Urinary bladder (tissue), 4 donors: ENCODE data around the gene C1QC. TPM values are rescaled to one million over a fixed set of nuclear protein-coding genes. Genes with fewer than 3 reads are reported as not detected.

ENCODE experiments used
- DNase-seq: peaks from one replicate; pipeline ENCODE4 v3.0.0-alpha.2; 2015; ENCODE audit errors: extremely low spot score
- H3K27ac ChIP-seq: one replicate; pipeline ENCODE4 v1.5.1; 2013; ENCODE audit warnings: low read depth, mild to moderate bottlenecking, moderate library complexity
- H3K36me3 ChIP-seq: one replicate; pipeline ENCODE4 v1.6.1; 2013; ENCODE audit warnings: mild to moderate bottlenecking, moderate library complexity; ENCODE audit not compliant: insufficient read depth
- H3K4me1 ChIP-seq: one replicate; pipeline ENCODE4 v1.6.1; 2013; ENCODE audit warnings: mild to moderate bottlenecking, moderate library complexity; ENCODE audit not compliant: insufficient read depth
- H3K4me3 ChIP-seq: one replicate; pipeline ENCODE4 v1.5.1; 2013; ENCODE audit warnings: low read depth, low read length
- WGBS: extraction: QIAGEN DNeasy Blood & Tissue Kit; methylation state at CpG from one replicate; pipeline ENCODE4 v1.1.7; 2013; 5-methylcytosine and 5-hydroxymethylcytosine counted together
- polyA plus RNA-seq: library from polyadenylated mRNA; stranded (reverse); fragments of 200-250 nt; gene quantifications from one replicate; pipeline ENCODE4 v1.2.3, GENCODE V29; 2013
- total RNA-seq: library from RNA; depleted of rRNA; stranded (reverse); fragments of >200 nt; gene quantifications from one replicate; pipeline ENCODE4 v1.2.3, GENCODE V29; 2014
- donor health status: healthy with polysubstance abuse.
- donor health status: healthy.

Gene C1QC
- total and polyA plus RNA-seq, 2 donors, result 25.4 to 268 TPM

DNA sequence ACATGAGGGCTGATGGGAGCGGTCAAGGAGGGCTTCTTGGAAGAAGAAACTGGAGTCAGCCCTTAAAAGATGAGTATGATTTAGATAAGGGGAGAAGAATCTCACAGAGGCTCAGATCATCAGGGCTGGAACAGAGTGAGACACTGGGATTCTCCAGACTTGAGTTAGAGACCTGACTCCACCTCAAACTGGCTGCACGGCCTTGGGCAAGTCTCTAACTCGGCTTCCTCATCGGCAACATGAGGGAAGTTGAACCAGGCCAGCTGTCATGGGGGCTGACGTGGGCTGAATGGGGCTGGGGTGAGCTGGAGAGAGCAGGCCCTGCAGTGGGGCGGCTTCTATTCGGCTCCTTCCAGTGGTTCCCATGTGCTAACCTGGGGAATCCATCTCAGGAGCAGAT is 2.5 kb downstream of the C1QC start:
- H3K4me1 ChIP-seq, result no peaks in the 10 kb centered on the region
- H3K36me3 ChIP-seq, result no peaks in the 10 kb centered on the region
- DNase-seq, result no peak
- no peak overlapping the region for H3K4me3 ChIP-seq
- H3K27ac ChIP-seq, result no peak overlapping the region
- 63% methylated on average over 7 of the region's 7 CpGs for WGBS

DNA sequence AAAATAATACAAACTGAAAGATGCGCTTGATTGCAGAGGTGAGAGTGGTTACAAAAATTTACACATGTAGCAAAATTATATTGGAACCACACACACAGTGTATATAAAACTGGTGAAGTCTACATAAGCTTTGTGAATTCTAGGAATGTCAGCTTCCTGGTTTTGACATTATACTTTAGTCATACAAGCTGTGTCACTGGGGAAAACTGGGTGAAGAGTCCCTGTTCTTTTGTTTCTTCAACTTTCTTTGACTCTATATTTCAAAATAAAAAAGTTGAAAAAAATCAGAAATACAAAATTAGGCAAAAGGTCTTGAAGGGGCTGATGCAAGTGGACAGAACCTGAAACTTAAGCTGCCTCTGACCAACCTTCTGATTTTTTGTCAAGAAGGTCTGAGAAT is 3.0 kb downstream of the C1QC start:
- Histone ChIP-seq H3K36me3 (no peaks in the 10 kb centered on the region), H3K4me1 (no peaks in the 10 kb centered on the region), H3K4me3 (no peak overlapping the region), H3K27ac (no peak overlapping the region)
- WGBS, result 0% methylated on average over 1 of the region's 1 CpG
- no peak for DNase-seq

GRCh38 chr1:22650089-22650693 is 6.8 kb downstream of the C1QC start:
- no peak overlapping the region for H3K27ac ChIP-seq
- 90% methylated on average over 13 of the region's 13 CpGs for WGBS
- no peak for DNase-seq
- no peak overlapping the region for H3K4me3 ChIP-seq
- no peaks in the 10 kb centered on the region for H3K4me1 ChIP-seq
- H3K36me3 ChIP-seq, result no peaks in the 10 kb centered on the region

DNA sequence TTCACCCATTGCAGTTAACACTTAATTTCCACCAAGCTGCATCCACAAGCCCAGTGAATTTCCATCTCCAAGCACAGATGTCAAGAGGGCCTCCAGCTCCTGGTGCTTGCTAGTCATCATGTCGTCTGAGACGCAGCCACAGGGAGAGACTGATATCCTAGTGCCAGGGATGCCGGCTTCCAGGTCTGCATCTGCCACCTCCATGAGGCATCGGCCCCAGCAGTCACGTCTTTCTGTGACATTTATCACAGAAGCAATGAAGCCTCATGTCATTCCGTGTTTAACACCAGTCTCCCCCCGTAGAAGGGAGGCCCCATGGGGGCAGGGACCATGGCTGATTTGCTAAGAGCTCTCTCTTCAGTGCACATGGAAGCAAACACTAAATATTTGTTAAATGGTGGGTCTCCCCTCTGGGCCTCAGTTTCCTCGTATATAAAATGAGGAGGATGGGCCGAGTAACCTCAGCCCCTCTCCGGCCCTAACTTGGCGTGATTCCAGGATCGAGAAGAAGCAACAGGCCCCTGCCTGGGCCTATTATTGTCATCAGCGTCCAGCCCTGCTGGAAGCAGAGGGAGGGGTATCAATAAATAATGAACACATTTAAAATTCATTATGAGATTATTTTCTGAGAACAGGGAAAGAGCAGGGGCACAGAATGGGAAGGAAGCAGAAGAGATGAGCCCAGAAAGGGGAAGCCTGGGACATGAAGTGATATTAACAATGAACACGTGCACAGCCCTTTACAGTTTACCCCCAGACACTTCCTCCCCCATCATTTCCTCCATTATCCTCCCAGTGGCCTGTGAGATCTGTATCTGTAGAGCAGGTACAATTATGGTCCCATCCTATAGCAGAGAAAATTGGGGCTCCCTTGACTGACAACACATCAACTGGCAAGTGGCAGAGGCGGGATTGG is 8.8 kb downstream of the C1QC start:
- Histone ChIP-seq H3K4me1 (no peaks in the 10 kb centered on the region), H3K27ac (no peak overlapping the region), H3K4me3 (no peak overlapping the region), H3K36me3 (no peaks in the 10 kb centered on the region)
- no peak for DNase-seq
- WGBS, result 64% methylated on average over 15 of the region's 15 CpGs

DNA sequence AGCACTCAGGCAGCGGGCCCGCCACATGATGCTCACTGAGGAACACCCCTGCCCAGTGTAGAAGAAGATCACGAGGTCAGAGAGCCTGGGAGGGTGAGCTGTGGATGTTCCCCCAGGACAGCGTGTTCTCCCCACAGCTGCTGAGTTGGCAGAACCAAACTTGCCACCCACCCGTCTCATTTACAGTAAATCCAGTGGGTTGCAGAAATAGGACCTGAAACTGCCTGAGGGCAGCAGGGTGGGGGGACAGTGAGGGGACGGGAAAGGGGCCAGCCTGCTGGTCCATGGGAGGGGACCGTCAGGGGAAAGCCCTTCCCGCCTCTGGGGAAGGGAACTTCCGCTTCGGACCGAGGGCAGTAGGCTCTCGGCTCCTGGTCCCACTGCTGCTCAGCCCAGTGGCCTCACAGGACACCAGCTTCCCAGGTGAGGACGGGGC is 9.5 kb downstream of the C1QC start, which contains the start of gene C1QB:
Gene C1QB (plus strand): TSS at position 356 of the 436 bp plus-strand sequence. CDS start 6,227 bp downstream, outside the sequence.
- WGBS, result 75% methylated on average over 13 of the region's 13 CpGs
- no peaks in the 10 kb centered on the region for H3K4me1 ChIP-seq
- H3K36me3 ChIP-seq, result no peaks in the 10 kb centered on the region
- no peak within 1 kb of the TSS for H3K4me3 ChIP-seq
- no peak within 1 kb of the TSS for H3K27ac ChIP-seq
- DNase-seq, result no peak

DNA sequence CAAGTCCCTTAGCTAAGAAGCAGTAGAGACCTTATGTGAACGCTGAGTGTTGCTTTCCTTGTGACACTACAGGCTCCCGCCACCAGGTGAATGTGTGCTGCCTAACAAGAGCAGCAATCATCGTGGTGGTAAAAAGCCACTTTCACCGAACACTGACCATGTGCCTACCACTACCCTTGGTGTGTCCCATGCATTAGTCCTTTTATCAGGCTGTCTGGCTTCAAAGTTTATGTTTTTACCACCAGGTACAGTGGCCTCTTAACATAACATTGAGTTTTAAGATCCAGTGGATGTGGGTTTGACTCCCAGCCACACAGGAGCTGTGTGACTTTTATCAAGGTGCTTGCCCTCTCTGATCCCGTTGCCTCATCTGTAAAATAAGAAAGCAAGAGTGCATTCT is 11.3 kb downstream of the C1QC start:
- Histone ChIP-seq H3K36me3 (no peaks in the 10 kb centered on the region), H3K27ac (no peak overlapping the region), H3K4me3 (no peak overlapping the region), H3K4me1 (no peaks in the 10 kb centered on the region)
- DNase-seq, result no peak
- 55% methylated on average over 5 of the region's 5 CpGs for WGBS

GRCh38 chr1:22658385-22659163 is 15.1 kb downstream of the C1QC start:
- Histone ChIP-seq H3K4me3 (no peak overlapping the region), H3K4me1 (no peaks in the 10 kb centered on the region), H3K36me3 (no peaks in the 10 kb centered on the region), H3K27ac (no peak overlapping the region)
- WGBS, result 63% methylated on average over 3 of the region's 3 CpGs
- DNase-seq, result no peak

GRCh38 chr1:22660716-22661241 is 17.3 kb downstream of the C1QC start:
- DNase-seq, result no peak
- H3K4me1 ChIP-seq, result no peaks in the 10 kb centered on the region
- 92% methylated on average over 19 of the region's 19 CpGs for WGBS

GRCh38 chr1:22661880-22662279 is 18.4 kb downstream of the C1QC start:
- 86% methylated on average over 2 of the region's 2 CpGs for WGBS
- no peak for DNase-seq
- no peak overlapping the region for H3K27ac ChIP-seq
- no peaks in the 10 kb centered on the region for H3K36me3 ChIP-seq
- no peak overlapping the region for H3K4me3 ChIP-seq
- H3K4me1 ChIP-seq, result no peaks in the 10 kb centered on the region

More at GRCh38 chr1:22660716-22661241, 17.3 kb downstream of the C1QC start:
- H3K36me3 ChIP-seq, result no peaks in the 10 kb centered on the region
- no peak overlapping the region for H3K4me3 ChIP-seq
- no peak overlapping the region for H3K27ac ChIP-seq

GRCh38 chr1:22662318-22662717 is 18.9 kb downstream of the C1QC start:
- DNase-seq, result no peak

DNA sequence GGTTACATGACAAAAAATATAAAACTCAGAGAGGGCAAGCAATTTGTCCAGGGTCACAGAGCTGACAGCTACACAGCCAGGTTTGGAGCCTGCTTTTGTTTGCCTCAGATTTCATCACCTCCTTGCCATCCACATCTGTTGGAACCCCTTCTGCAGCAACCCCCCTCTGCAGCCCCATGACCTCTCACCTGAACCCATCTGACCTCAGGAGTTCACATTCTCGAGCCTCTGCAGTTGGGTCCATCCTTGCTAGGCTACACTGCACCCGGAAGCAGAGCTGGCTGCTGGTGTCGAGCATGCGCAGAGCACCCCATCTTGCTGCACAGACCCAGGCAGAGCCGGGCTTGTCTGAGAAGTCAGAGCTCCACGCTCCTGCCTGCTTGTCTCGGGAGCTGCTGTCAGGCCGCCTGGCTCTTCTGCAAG is 19.6 kb downstream of the C1QC start:
- Histone ChIP-seq H3K36me3 (no peaks in the 10 kb centered on the region), H3K4me1 (no peaks in the 10 kb centered on the region), H3K27ac (no peak overlapping the region), H3K4me3 (no peak overlapping the region)
- DNase-seq, result no peak
- 71% methylated on average over 8 of the region's 8 CpGs for WGBS

More at GRCh38 chr1:22662318-22662717, 18.9 kb downstream of the C1QC start:
- no peak overlapping the region for H3K4me3 ChIP-seq
- 64% methylated on average over 5 of the region's 5 CpGs for WGBS
- no peak overlapping the region for H3K27ac ChIP-seq
- no peaks in the 10 kb centered on the region for H3K36me3 ChIP-seq
- H3K4me1 ChIP-seq, result no peaks in the 10 kb centered on the region

DNA sequence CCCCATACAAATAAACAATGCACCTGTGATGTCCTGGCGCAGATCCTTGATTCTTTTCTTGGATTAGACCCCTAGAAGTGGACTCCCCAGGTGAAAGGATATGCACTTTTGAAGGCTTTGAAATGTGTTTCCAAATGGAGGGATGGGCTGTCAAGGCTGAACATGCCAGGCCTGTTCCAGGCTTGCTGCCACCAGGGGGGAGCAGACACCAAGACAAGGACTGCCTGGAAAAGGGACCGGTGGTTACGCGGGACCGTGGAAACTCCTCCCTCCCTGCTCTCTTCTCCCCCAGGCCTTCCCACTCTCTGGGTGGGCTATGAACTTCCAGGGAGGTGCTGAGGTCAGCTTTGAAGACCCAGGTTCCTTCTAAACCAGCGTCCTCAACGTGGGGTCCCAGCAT is 22.3 kb downstream of the C1QC start:
- Histone ChIP-seq H3K36me3 (no peaks in the 10 kb centered on the region), H3K27ac (no peak overlapping the region), H3K4me1 (no peaks in the 10 kb centered on the region), H3K4me3 (no peak overlapping the region)
- no peak for DNase-seq
- 44% methylated on average over 7 of the region's 7 CpGs for WGBS

- no peaks in the 10 kb centered on the region for H3K36me3 ChIP-seq
- DNase-seq, result no peak
- no peak overlapping the region for H3K4me3 ChIP-seq
- no peak overlapping the region for H3K27ac ChIP-seq
- 63% methylated on average over 2 of the region's 2 CpGs for WGBS
- H3K4me1 ChIP-seq, result no peaks in the 10 kb centered on the region
Observed at GRCh38 chr1:22666412-22666811, 23.0 kb downstream of the C1QC start.
